Kasumi-1 (cell line): Measurements from ENCODE around the gene C1QL1.

Source experiments
- DNase-seq, 2 experiments: peaks; one replicate each; lab custom pipeline; 2025; lab: John Stamatoyannopoulos, UW

Gene C1QL1

GRCh38 chr17:44989552-44990138 is 21.5 kb upstream of the C1QL1 start:
- DNase-seq = no peak

- DNase-seq = no peak
Observed at GRCh38 chr17:44988044-44988942, 20.2 kb upstream of the C1QL1 start.

DNA sequence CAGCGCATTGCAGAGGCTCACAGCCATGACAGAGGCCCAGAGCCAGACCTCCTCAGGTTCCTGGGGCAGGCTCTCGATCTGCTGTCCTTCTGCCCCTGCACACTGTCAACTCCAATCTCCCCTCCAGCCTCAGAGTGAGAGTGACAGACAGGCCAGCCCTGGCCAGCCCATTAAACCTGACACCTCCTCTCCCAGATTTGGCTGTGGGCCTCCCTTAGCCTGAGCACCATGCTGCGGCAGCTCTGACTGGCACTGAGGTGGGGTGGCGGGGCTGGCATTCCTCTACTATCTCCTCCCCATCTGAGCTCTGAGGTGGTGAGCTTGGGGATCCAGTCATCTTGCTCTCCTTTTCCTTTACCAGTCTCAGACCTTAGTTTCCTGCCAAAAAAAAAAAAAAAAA is 15.5 kb upstream of the C1QL1 start:
- DNase-seq = no peak

- no peak for DNase-seq
Observed at GRCh38 chr17:44982113-44982702, 14.1 kb upstream of the C1QL1 start.

GRCh38 chr17:44981221-44981968 is 13.3 kb upstream of the C1QL1 start:
- DNase-seq = no peak

GRCh38 chr17:44979426-44979995 is 11.4 kb upstream of the C1QL1 start:
- DNase-seq = no peak

- DNase-seq = no peak
Observed at GRCh38 chr17:44978807-44979206, 10.7 kb upstream of the C1QL1 start.

- no peak for DNase-seq
Observed at GRCh38 chr17:44977814-44978550, 9.9 kb upstream of the C1QL1 start.

GRCh38 chr17:44977065-44977464 is 9.0 kb upstream of the C1QL1 start:
- no peak for DNase-seq

GRCh38 chr17:44976206-44976605 is 8.1 kb upstream of the C1QL1 start:
- no peak for DNase-seq

GRCh38 chr17:44972953-44973352 is 4.8 kb upstream of the C1QL1 start:
- no peak for DNase-seq

DNA sequence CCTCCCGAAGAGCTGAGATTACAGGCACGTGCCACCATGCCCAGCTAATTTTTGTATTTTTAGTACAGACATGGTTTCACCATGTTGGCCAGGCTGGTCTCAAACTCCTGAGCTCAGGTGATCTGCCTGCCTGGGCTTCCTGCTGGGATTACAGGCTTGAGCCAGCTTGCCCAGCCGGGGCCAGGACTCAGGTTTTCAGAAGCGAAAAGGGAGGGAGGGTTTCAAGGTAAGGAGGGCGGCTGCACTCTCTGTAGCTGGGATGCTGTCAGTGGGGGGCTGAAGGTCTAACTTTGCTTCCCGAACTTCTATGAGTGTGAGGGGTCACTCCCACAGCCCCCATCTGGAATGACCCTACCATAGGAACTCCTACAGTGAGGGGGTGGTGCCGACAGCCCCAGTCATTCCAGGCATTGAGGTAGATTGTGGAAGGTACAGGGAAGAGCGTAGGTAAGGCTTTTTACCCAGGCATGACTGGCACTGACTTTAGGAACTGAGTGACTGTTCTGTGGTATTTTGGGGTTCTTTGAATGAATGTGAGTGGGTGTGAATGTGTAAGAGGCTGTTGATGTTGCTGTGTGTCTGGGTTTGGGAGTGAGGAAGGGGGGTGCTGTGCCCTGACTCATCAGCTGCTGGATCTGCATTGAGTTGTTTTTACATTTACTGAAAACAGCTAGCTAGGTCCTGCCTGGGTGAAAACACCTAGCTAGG is 3.8 kb upstream of the C1QL1 start:
- DNase-seq = no peak

DNA sequence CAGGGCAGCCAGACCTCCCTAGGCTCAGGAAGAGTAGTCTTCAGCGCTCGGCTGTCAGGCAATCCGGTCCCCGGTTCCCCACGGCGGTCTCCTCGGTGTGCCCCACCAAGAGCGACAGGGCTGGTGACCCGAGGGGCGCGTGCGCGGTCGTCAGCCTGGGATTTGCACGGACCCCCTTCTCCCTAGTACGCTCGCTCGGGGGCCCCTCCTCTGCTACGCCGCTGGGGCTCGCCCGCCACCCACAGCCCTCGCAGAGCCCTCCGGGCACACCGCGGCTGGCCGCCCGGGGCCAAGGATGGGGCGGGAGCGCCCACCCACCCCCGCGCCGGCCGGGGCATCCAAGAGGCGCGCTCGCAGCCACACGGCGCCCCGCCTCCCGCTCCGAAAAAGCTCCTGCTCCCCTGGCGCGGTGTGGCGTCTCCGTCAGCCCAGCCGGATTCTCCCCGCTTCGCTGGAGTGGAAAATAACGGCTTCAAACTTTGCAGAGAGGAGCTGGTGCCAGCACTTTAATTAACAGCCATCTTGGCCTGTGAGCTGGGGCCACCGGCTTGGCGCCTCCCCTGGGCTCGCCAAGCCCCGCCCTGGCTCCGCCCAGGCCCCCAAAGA is 2.1 kb upstream of the C1QL1 start:
- no peak for DNase-seq

GRCh38 chr17:44969144-44969780 is 1.2 kb upstream of the C1QL1 start:
- DNase-seq = no peak

DNA sequence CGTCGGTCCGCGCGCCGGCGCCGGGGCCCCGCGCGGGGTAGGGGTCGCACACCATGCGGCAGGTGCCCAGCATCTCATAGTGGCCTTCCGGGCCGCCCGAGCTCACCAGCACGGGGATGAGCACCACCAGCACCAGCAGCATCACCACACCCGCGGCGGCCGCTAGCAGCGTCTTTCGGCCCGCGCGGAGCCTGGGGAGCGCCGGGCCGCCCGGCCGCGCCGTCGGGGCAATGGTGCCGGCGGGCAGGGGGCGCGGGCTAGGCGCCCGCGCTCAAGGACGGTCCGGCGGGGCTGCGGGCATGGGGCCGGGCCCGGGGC is 237 bp downstream of the C1QL1 start:
- DNase-seq = no peak

GRCh38 chr17:44967026-44967906 is 837 bp downstream of the C1QL1 start:
- no peak for DNase-seq

DNA sequence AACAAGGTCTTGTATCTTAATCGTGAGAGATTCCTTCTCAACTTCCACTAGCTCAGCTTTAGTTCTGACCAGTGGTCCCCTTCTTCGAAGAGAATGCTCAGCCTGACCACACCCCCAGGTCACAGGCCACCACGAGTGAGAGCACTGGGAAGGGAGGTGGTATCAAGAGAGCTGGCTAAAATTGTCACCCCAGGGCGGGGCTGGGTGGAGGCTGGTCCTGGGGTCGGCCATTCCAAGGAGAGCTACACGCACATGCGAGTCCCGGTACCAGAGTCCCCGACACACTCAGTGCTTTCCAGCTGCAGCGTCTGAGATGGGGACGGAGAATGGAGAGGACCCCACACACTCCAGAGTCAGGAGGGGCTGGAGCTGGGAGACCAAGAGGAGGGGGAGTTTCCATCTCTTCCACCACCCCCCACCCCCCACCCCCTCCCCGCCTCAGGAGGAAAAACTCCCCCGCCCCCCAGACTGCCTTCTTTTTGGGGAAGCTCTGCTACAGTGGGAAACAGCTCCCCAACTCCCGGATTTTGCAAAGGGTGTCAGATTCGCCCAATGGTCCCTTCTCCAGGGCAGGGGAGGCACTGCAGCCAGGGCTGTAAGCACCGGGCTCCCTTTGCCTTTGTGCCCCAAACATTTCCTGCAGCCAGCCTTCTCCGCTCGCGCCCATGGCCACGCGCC is 1.6 kb downstream of the C1QL1 start:
- DNase-seq = no peak

DNA sequence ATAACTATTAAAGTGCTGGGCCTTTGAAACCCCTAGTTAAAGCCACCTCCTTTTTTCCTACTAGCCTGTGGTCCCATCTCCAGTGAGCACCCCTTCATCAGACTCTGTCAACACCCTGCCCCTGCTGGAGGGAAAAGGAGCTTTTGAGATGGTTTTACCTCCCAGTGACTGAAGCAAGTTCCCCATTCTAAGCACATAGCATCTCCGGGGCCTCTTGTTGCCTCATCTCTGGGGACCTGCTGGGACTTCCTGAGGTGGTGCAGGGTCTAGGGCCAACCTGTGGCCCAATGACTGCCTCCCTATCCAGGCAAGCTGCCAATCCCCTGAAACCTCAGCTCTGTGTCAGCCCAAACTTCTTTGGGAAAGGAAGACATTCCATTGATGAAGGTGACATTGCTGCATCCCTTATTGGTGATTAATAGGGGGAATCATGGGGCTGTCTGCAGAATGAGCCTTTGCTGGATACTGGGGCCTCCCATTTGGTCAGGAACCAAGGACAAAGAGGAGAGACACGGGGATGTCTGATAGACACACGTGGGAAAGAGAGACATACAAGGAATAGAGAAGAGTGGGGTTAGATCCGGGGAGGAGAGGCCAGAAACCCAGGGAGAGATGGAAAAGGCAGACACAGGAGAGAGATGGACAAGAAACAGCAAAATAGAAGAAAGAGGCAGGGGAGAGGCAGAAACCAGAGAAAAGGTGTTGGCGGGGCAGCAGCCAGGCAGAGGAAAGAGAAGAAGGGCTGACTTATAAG is 2.4 kb downstream of the C1QL1 start:
- peak; percentile 81 to 83 for DNase-seq
